HG03060 (cell line): Measurements from ENCODE around the gene ZNF239.
"Not testable (repeated sequence)": the region's sequence is repeated elsewhere in the genome, so short reads cannot be mapped to it uniquely, and the experiment has no call there.

Source experiments
- ATAC-seq: cut with Tn5 transposase; IDR thresholded peaks from one replicate; pipeline ENCODE4 v1.9.1; 2021; ENCODE audit warnings: low read depth, moderate number of reproducible peaks; ENCODE audit not compliant: unreplicated experiment

The ZNF239 gene

DNA sequence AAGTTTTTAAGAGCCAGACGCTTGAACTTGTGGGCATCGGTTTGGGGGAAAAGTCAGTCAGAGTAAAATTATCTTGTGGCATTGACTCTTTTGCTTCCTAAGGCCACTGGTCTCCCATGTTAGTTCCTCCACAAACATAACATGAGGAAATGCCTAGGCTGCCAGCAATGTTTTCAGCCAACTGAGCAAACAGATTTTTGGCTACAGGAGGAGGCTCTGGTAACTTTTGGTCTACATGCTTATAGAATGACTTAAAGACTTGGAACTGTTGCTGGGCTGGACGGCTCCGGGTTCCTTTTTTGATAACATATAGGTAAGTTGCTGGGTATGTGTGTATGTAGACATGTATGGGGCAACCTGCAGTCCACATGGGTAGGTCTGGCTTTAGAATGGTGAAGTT, 9.6 kb upstream of the ZNF239 start:
- no peak for ATAC-seq

DNA sequence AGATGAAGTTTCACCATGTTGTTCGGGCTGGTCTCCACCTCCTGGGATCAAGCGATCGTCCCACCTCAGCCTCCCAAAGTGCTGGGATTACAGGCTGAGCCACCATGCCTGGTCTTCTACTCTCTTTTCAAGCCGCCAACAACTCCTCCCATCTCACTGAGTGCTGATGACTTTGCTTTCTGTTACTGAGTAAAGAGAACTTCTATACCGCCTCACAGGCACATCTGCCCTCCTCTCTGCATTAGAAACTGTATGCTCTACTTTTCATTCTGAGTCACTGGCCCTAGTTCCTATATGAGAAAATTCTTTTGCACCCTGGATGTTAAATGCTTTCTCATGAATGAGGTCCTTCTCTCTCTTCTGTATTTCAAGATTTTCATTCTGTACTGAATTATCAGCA, 2.2 kb upstream of the ZNF239 start:
- ATAC-seq = no peak

DNA sequence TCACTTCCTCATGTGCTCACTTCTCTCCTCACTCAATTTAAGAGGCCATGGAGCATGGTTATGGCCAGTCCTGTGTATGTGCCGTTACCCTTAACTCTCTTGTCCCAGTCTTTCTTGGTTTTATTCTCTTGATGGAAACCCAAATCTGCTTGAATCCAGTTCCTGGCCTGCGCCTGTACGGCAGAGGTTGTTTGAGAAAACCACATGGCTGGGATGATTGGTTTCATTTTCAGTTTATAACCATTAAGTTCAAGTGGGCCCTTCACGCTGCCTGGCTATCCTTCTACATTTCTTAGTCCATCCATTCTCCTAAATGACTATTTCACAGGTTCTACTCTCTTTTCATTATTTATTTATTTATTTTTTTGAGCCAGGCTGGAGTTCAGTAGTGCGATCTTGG, 1.6 kb upstream of the ZNF239 start:
- no peak for ATAC-seq

DNA sequence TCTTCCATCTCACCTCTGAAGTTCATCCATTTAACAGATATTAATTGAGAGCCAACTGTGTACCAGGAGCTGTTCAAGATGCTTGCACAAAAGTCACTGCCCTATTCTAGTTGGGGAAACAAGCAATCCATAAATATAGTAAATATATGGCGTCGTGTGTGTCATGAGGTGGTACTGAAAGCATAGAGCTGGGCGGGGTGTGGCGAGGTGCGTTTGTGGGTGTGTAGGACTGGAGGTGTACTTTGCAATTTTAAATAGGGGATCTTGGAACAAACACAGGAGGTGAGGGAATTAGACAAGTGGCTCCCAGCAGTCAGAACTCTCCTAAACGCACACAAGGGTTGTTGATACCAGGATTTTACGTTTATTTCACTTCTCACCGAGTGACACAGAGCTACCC, 490 bp upstream of the ZNF239 start:
- no peak for ATAC-seq

DNA sequence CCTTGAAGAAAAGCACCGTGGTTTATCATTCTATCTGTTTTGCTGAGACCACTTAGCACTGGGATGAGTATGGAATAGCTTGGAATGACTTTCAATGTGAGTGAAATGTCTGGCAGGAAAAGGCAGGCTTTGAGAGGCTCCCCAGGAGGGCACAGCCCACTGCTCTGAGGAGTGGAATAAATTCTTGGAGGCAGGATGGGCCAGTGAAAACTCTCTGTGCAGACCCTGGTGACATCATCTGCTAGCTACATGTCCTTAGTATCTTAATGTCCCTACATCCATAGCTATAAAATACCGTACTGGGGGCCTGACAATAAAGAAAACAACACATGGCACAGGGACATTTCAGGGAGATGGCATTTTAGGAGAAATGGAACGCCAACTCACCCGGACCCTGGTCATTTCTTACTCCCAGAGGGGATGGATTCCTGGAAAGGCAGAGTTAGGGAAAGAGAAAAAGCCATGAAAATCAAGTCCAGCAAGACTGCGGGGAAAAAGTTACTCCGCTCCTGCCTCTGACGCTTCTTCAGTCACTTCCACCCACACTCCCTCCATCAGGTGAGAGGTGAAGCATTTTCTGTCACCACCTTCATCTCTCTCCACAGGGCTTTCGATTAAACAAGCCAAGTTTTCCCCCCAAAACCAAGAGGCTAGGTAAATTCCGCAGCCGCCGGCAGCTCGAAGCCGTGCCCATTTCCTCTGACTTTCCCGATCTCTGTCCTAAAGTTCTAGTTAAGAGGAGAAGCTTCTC, 991 bp downstream of the ZNF239 start:
- ATAC-seq = no peak

DNA sequence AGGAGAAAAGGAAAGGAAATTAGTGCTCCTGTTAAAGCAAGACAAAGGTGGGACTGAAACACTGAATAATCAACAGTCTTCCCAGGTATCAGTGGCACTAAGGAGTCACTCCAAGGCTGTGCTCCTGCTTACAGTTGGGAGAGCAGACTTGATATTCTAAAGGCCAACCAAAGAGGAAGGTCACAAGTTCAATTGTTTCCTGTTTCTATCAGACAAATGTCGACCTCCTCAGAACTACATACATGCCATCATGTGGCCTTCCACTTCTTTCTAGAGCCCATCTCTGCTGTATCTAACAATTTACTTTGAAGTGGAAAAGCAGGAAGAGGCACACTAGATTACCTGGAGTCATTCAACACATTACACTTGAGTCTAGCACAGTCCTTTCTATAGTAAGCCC, 3.4 kb downstream of the ZNF239 start:
- no peak for ATAC-seq

DNA sequence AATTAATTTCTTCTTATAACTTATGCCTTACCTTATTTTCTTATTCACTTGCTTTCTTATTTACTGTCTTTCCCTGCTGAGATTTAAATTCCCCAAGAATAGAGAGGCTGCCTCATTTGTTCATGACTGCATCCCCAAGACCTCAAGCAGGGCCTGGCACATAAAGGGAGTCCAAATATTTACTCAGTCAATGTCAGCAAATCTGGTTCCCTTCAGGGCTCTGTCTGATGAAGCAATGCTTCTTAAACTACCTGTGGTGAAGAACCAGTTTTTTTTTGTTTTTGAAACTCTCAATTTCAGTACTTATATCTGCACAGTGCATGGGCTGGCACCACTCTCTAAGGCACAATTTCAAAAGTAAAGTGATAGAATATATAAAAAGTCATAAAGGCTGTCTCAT, 4.7 kb downstream of the ZNF239 start:
- no peak for ATAC-seq

DNA sequence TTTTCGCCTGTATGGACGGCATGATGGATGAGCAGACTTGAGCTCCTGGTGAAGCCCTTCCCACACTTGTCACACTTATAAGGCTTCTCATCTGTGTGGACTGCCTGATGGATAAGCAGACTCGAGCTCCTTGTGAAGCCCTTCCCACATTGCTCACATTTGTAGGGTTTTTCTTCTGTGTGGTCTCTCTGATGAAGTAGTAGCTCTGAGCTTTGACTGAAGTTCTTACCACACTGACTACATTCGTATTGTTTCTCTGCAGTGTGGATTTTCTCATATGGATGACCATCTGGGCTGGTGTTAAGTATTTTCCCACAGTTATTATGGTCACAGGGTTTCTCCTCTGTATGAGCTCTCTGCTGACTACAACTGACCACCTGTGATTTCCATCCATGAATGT, 17.2 kb downstream of the ZNF239 start:
- no peak for ATAC-seq

DNA sequence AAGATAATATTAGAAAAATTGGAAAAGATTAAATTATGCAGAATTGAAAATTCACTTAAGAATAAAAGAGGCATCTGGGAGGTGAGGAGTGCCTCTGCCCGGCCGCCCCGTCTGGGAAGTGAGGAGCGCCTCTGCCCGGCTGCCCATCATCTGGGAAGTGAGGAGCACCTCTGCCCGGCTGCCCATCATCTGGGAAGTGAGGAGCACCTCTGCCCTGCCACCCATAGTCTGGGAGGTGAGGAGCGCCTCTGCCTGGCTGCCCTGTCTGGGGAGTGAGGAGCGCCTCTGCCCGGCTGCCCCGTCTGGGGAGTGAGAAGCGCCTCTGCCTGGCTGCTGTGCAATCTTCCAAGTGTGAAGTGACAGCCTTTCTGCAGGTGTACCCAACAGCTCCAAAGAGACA, 30.7 kb downstream of the ZNF239 start:
- not testable (repeated sequence) for ATAC-seq

DNA sequence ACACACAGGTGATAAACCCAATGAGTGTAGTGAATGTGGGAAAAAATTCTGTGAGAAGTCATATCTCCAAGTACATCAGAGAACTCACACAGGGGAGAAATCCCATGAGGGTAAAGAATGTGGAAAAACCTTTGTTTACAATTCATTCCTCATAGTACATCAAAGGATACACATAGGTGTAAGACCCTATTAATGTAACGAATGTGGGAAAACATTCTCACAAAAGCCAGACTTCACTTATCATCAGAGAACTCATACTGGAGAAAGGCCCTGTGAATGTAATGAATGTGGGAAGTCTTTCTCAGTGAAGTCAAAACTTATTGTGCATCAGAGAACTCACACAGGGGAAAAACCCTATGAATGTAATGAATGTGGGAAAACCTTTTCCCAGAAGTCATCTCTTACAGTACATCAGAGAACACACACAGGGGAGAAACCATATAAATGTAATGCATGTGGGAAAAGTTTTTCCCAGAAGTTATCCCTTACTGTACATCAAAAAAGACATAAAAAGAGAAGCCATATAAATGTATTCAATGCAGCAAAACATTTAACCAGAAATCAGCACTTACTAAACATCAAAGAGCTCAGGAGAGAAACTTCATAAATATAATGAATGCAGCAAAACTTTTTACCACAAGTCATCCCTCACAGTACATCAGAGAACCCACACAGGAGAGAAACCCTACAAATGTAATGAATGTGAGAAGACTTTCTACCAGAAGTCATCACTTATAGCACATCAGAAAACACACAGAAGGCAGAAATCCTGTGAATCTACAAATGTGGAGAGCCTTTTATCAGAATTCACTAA, 49.8 kb downstream of the ZNF239 start:
- ATAC-seq = no peak
